Hepatocyte (in vitro differentiated cells): Measurements from ENCODE around the gene AUNIP. TPM values are rescaled to one million over a fixed set of nuclear protein-coding genes. Genes with fewer than 3 reads are reported as not detected.

Experiments
- DNase-seq: peaks from one replicate; pipeline ENCODE4 v3.0.0-alpha.2; 2016; ENCODE audit warnings: low spot score
- H2AFZ ChIP-seq: fragments of 200-600 bp; sonication (generic); 2 replicates; pipeline ENCODE4 v1.6.0; 2016; ENCODE audit warnings: antibody characterized with exemption, mild to moderate bottlenecking
- H3K27ac ChIP-seq: fragments of 200-600 bp; sonication (generic); 2 replicates; pipeline ENCODE4 v1.5.1; 2016; ENCODE audit warnings: mild to moderate bottlenecking
- H3K27me3 ChIP-seq: fragments of 200-600 bp; sonication (generic); 2 replicates; pipeline ENCODE4 v1.6.1; 2016
- H3K36me3 ChIP-seq: fragments of 200-600 bp; sonication (generic); replicated peaks from 2 replicates; pipeline ENCODE4 v1.5.1; 2016; ENCODE audit warnings: low read depth; ENCODE audit not compliant: insufficient read depth
- H3K4me1 ChIP-seq: fragments of 200-600 bp; sonication (generic); 2 replicates; pipeline ENCODE4 v1.5.1; 2016; ENCODE audit warnings: mild to moderate bottlenecking, moderate library complexity; ENCODE audit not compliant: insufficient read depth
- H3K4me2 ChIP-seq: fragments of 200-600 bp; sonication (generic); 2 replicates; pipeline ENCODE4 v1.6.0; 2016
- H3K4me3 ChIP-seq: fragments of 200-600 bp; sonication (generic); 2 replicates; pipeline ENCODE4 v1.5.1; 2016; ENCODE audit warnings: mild to moderate bottlenecking
- H3K79me2 ChIP-seq: fragments of 200-600 bp; sonication (generic); 2 replicates; pipeline ENCODE4 v1.6.0; 2017; ENCODE audit warnings: mild to moderate bottlenecking
- H3K9me2 ChIP-seq: fragments of 200-600 bp; sonication (generic); replicated peaks from 2 replicates; pipeline ENCODE4 v1.6.0; 2017; ENCODE audit warnings: mild to moderate bottlenecking; ENCODE audit not compliant: insufficient read depth
- H3K9me3 ChIP-seq: fragments of 200-600 bp; sonication (generic); 2 replicates; pipeline ENCODE4 v1.5.1; 2016; ENCODE audit warnings: low read depth, mild to moderate bottlenecking
- H4K20me1 ChIP-seq: fragments of 200-600 bp; sonication (generic); 2 replicates; pipeline ENCODE4 v1.6.0; 2016; ENCODE audit warnings: mild to moderate bottlenecking; ENCODE audit not compliant: insufficient read depth, poor library complexity, severe bottlenecking
- CTCF ChIP-seq: fragments of 200-600 bp; sonication (generic); IDR thresholded peaks from 2 replicates; pipeline ENCODE4 v1.5.1; 2016; ENCODE audit warnings: antibody characterized with exemption, mild to moderate bottlenecking; ENCODE audit not compliant: poor library complexity
- EZH2 ChIP-seq: fragments of 200-600 bp; sonication (generic); IDR thresholded peaks from 2 replicates; pipeline ENCODE4 v1.6.1; 2016; ENCODE audit warnings: antibody characterized with exemption, mild to moderate bottlenecking, borderline replicate concordance
- EZH2phosphoT487 ChIP-seq: fragments of 200-600 bp; sonication (generic); IDR thresholded peaks from one replicate; pipeline ENCODE4 v1.6.1; 2018; ENCODE audit warnings: antibody characterized with exemption, mild to moderate bottlenecking, low read depth, moderate library complexity; ENCODE audit not compliant: unreplicated experiment, severe bottlenecking
- WGBS: methylation state at CpG from one replicate; pipeline ENCODE4 v1.1.6; 2016; ENCODE audit warnings: low lambda C conversion rate; ENCODE audit errors: missing lambda C conversion rate; 5-methylcytosine and 5-hydroxymethylcytosine counted together
- polyA plus RNA-seq: library from polyadenylated mRNA; unstranded; fragments of >200 nt; fragmentation: Nextera tagmentation; extraction: Ambion mirVana; gene quantifications from 2 replicates; pipeline ENCODE4 v1.2.1, GENCODE V29; 2016
- total RNA-seq: library from RNA; depleted of rRNA; stranded (reverse); fragments of >200 nt; gene quantifications from 2 replicates; pipeline ENCODE4 v1.2.3, GENCODE V29; 2014

Gene AUNIP
- total and polyA plus RNA-seq, 2 experiments from 2014 or later, result 0.41 to 1.3 TPM

- no peak for DNase-seq
- H3K36me3 ChIP-seq, result no peaks in the 10 kb centered on the region
- TF ChIP-seq EZH2phosphoT487, result no peak
- TF ChIP-seq CTCF, result peak; percentile 40
- no peak overlapping the region for H2AFZ ChIP-seq
- WGBS, result 74% methylated on average over 8 of the region's 8 CpGs
- peaks cover 23% of the 10 kb centered on the region for H3K79me2 ChIP-seq
- no peaks in the 10 kb centered on the region for H3K9me3 ChIP-seq
- no peak overlapping the region for H3K27ac ChIP-seq
- H3K9me2 ChIP-seq, result no peaks in the 10 kb centered on the region
- no peaks in the 10 kb centered on the region for H3K27me3 ChIP-seq
- peaks cover 30% of the 10 kb centered on the region for H3K4me1 ChIP-seq
- H3K4me2 ChIP-seq, result no peak overlapping the region
- H3K4me3 ChIP-seq, result no peak overlapping the region
- no peaks in the 10 kb centered on the region for H4K20me1 ChIP-seq
Observed at GRCh38 chr1:25797939-25798338, 61.3 kb downstream of the AUNIP start.

GRCh38 chr1:25796811-25797458 lies 62.3 kb downstream of the AUNIP start:
- Histone ChIP-seq H3K9me3 (no peaks in the 10 kb centered on the region), H3K4me2 (no peak overlapping the region), H3K4me3 (no peak overlapping the region), H4K20me1 (no peaks in the 10 kb centered on the region), H3K36me3 (no peaks in the 10 kb centered on the region), H2AFZ (no peak overlapping the region), H3K9me2 (no peaks in the 10 kb centered on the region), H3K27ac (peak overlapping the region; percentile 89), H3K27me3 (no peaks in the 10 kb centered on the region), H3K4me1 (peaks cover 25% of the 10 kb centered on the region), H3K79me2 (peaks cover 16% of the 10 kb centered on the region)
- peak; percentile 91 for DNase-seq
- 18% methylated on average over 18 of the region's 19 CpGs for whole genome bisulfite sequencing
- TF ChIP-seq CTCF, result peak; percentile 80
- no peak for TF ChIP-seq EZH2

GRCh38 chr1:25795946-25796810 lies 63.1 kb downstream of the AUNIP start:
- no peaks in the 10 kb centered on the region for H4K20me1 ChIP-seq
- no peak overlapping the region for H3K4me3 ChIP-seq
- no peaks in the 10 kb centered on the region for H3K9me3 ChIP-seq
- no peak for DNase-seq
- no peak overlapping the region for H2AFZ ChIP-seq
- H3K9me2 ChIP-seq, result no peaks in the 10 kb centered on the region
- H3K27me3 ChIP-seq, result no peaks in the 10 kb centered on the region
- no peak for TF ChIP-seq EZH2phosphoT487
- no peak for TF ChIP-seq EZH2
- no peak for TF ChIP-seq CTCF
- H3K79me2 ChIP-seq, result peaks cover 8% of the 10 kb centered on the region
- peaks cover 25% of the 10 kb centered on the region for H3K4me1 ChIP-seq
- H3K36me3 ChIP-seq, result no peaks in the 10 kb centered on the region
- peak overlapping the region; percentile 53 for H3K4me2 ChIP-seq
- WGBS, result 74% methylated on average over 22 of the region's 22 CpGs
- peak overlapping the region; percentile 89 for H3K27ac ChIP-seq
